MM.1S (cell line): ENCODE results near the gene PLCB1.

ENCODE experiments used
- DNase-seq: peaks from one replicate; pipeline ENCODE4 v3.0.0-alpha.2; 2015
- H2AFZ ChIP-seq: fragments of 300-600 bp; sonication (generic); 2 replicates; pipeline ENCODE4 v1.6.0; 2016; ENCODE audit warnings: antibody characterized with exemption, low read length
- H3F3A ChIP-seq: fragments of 300-600 bp; sonication (generic); 2 replicates; pipeline ENCODE4 v1.6.1; 2016; ENCODE audit warnings: mild to moderate bottlenecking, antibody characterized with exemption, low read length, moderate library complexity, mixed read lengths; ENCODE audit not compliant: insufficient read depth
- H3K27ac ChIP-seq: fragments of 300-600 bp; sonication (generic); 2 replicates; pipeline ENCODE4 v1.5.1; 2016; ENCODE audit warnings: mild to moderate bottlenecking, low read length
- H3K27me3 ChIP-seq: fragments of 300-600 bp; sonication (generic); replicated peaks from 2 replicates; pipeline ENCODE4 v1.6.0; 2016; ENCODE audit warnings: low read length; ENCODE audit not compliant: insufficient read depth
- H3K36me3 ChIP-seq: fragments of 300-600 bp; sonication (generic); replicated peaks from 2 replicates; pipeline ENCODE4 v1.6.1; 2016; ENCODE audit warnings: mild to moderate bottlenecking, low read length, mixed read lengths; ENCODE audit not compliant: insufficient read depth
- H3K4me1 ChIP-seq: fragments of 300-600 bp; sonication (generic); 2 replicates; pipeline ENCODE4 v1.6.1; 2016; ENCODE audit warnings: low read length, mixed read lengths
- H3K4me2 ChIP-seq: fragments of 300-600 bp; sonication (generic); 2 replicates; pipeline ENCODE4 v1.6.0; 2016; ENCODE audit warnings: low read depth, low read length
- H3K4me3 ChIP-seq: fragments of 300-600 bp; sonication (generic); 2 replicates; pipeline ENCODE4 v1.5.1; 2016; ENCODE audit warnings: low read length, mixed read lengths
- H3K79me2 ChIP-seq: fragments of 300-600 bp; sonication (generic); 2 replicates; pipeline ENCODE4 v1.6.1; 2016; ENCODE audit warnings: mixed run types, low read length, mixed read lengths
- H3K9ac ChIP-seq: fragments of 300-600 bp; sonication (generic); 2 replicates; pipeline ENCODE4 v1.6.1; 2016; ENCODE audit warnings: low read length, mixed read lengths
- H3K9me2 ChIP-seq: fragments of 300-600 bp; sonication (generic); replicated peaks from 2 replicates; pipeline ENCODE4 v1.6.1; 2016; ENCODE audit warnings: mild to moderate bottlenecking, low read length, mixed read lengths; ENCODE audit not compliant: insufficient read depth
- H3K9me3 ChIP-seq: fragments of 300-600 bp; sonication (generic); replicated peaks from 2 replicates; pipeline ENCODE4 v1.6.1; 2016; ENCODE audit warnings: mild to moderate bottlenecking, low read length, mixed read lengths; ENCODE audit not compliant: insufficient read depth
- H4K20me1 ChIP-seq: fragments of 300-600 bp; sonication (generic); 2 replicates; pipeline ENCODE4 v1.6.1; 2016; ENCODE audit warnings: mild to moderate bottlenecking, low read length, moderate library complexity, mixed read lengths; ENCODE audit not compliant: insufficient read depth
- CTCF ChIP-seq: fragments of 300-600 bp; sonication (generic); IDR thresholded peaks from 2 replicates; pipeline ENCODE4 v1.5.1; 2016; ENCODE audit warnings: antibody characterized with exemption, low read length, mixed read lengths
- EZH2 ChIP-seq: fragments of 300-600 bp; sonication (generic); optimal IDR thresholded peaks from 2 replicates; pipeline ENCODE3; 2017; ENCODE audit warnings: low read depth, mild to moderate bottlenecking, antibody characterized with exemption, low read length, mixed read lengths
- EZH2phosphoT487 ChIP-seq: fragments of 300-600 bp; sonication (generic); IDR thresholded peaks from 2 replicates; pipeline ENCODE4 v1.6.1; 2018; ENCODE audit warnings: antibody characterized with exemption, low read length

Gene PLCB1

GRCh38 chr20:8912096-8912495, 780.0 kb downstream of the PLCB1 start:
- Histone ChIP-seq H3K79me2 (no peaks in the 10 kb centered on the region), H3K9ac (no peak overlapping the region), H3K4me2 (no peak overlapping the region), H4K20me1 (no peaks in the 10 kb centered on the region), H3K9me3 (no peaks in the 10 kb centered on the region), H3F3A (no peaks in the 10 kb centered on the region), H3K9me2 (no peaks in the 10 kb centered on the region), H3K27ac (no peak overlapping the region), H3K4me1 (no peaks in the 10 kb centered on the region), H3K4me3 (no peak overlapping the region), H2AFZ (no peak overlapping the region), H3K27me3 (no peaks in the 10 kb centered on the region), H3K36me3 (no peaks in the 10 kb centered on the region)
- TF ChIP-seq CTCF, result no peak
- TF ChIP-seq EZH2, result no peak
- no peak for TF ChIP-seq EZH2phosphoT487
- DNase-seq, result no peak

GRCh38 chr20:8912731-8913130, 780.7 kb downstream of the PLCB1 start:
- no peaks in the 10 kb centered on the region for H3K79me2 ChIP-seq
- H2AFZ ChIP-seq, result no peak overlapping the region
- H3K36me3 ChIP-seq, result no peaks in the 10 kb centered on the region
- no peak overlapping the region for H3K9ac ChIP-seq
- no peak overlapping the region for H3K4me3 ChIP-seq
- H4K20me1 ChIP-seq, result no peaks in the 10 kb centered on the region
- no peak overlapping the region for H3K4me2 ChIP-seq
- no peaks in the 10 kb centered on the region for H3K4me1 ChIP-seq
- no peak for TF ChIP-seq EZH2
- no peak for TF ChIP-seq CTCF
- no peak for TF ChIP-seq EZH2phosphoT487
- no peaks in the 10 kb centered on the region for H3K27me3 ChIP-seq
- H3K27ac ChIP-seq, result no peak overlapping the region
- H3F3A ChIP-seq, result no peaks in the 10 kb centered on the region
- no peaks in the 10 kb centered on the region for H3K9me2 ChIP-seq
- H3K9me3 ChIP-seq, result no peaks in the 10 kb centered on the region
- no peak for DNase-seq

DNA sequence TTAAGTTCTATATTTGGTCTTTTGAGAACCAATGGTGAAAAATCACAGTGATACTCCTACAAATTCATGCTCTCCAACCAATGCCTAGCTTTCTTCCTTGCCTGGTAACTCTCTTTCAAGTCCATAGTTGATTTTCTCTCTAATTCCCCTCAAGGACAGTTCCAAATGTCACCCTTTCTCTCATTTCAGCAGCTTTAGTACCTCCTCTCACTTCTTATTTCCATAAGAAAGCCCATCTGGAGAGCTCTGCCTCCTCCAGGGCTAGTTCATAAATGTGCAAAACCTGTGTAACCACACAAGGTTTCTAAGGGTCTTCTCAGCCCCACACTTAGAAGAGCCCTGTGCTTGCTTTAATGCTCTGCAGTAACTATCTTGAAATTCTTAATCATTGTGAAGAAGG, 781.4 kb downstream of the PLCB1 start:
- Histone ChIP-seq H3K27me3 (no peaks in the 10 kb centered on the region), H3K79me2 (no peaks in the 10 kb centered on the region), H3K9ac (no peak overlapping the region), H4K20me1 (no peaks in the 10 kb centered on the region), H3K9me2 (no peaks in the 10 kb centered on the region), H2AFZ (no peak overlapping the region), H3K4me1 (no peaks in the 10 kb centered on the region), H3K4me2 (no peak overlapping the region), H3K27ac (no peak overlapping the region), H3K36me3 (no peaks in the 10 kb centered on the region), H3K4me3 (no peak overlapping the region), H3K9me3 (no peaks in the 10 kb centered on the region), H3F3A (no peaks in the 10 kb centered on the region)
- DNase-seq, result no peak
- TF ChIP-seq CTCF (no peak), EZH2 (no peak), EZH2phosphoT487 (no peak)
